GM23338 (cell line): Measurements from ENCODE around the gene CDCA7.

Experiments used
- POLR2AphosphoS5 ChIP-seq: IDR thresholded peaks from 2 replicates; pipeline ENCODE4 v1.6.1; 2016; ENCODE audit warnings: antibody characterized with exemption, low read depth
- TF ChIP-seq, protein P1 (sequence below), 2 experiments: fragments of 200-600 bp in 1 of 2; sonication (generic) in 1 of 2; conservative IDR thresholded peaks; 2 replicates each; pipeline versions ENCODE4 v1.5.1 to v1.6.1; 2016 to 2017; ENCODE audit warnings: antibody characterized with exemption in 2 of 2, low read depth in 2 of 2, mild to moderate bottlenecking in 2 of 2, moderate library complexity in 1 of 2

DNA sequence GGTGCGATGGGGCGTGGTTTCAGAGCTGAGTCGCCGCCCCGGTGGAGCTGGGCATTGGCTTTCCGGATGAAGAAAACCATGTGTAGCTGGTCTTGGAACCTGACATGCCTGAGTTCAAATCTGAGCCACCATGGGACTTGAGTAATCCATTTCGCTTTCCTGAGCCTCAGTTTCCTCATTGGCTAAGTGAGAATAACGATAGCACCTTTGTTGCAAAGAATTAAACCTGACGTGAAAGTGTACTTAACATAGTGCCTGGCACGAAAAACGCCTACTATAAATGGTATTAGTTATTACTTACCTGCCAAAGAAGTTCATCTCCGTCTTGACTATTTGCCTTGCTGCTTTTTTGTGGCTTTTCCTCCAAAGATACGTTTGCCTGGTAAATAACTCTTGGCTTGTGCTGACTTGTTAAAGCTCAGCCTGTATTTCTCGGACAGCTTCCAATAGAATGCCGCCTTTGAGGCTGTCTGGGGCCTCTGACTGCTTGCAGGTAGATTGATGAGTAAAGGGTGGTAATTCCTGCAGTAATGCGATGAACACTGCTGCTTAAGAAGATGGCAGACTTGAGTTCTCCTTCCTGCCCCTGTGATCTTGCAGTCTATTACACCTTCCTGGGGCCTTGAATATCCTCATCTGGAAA is 1.3 kb downstream of the CDCA7 start:
- TF ChIP-seq, protein P1, sequence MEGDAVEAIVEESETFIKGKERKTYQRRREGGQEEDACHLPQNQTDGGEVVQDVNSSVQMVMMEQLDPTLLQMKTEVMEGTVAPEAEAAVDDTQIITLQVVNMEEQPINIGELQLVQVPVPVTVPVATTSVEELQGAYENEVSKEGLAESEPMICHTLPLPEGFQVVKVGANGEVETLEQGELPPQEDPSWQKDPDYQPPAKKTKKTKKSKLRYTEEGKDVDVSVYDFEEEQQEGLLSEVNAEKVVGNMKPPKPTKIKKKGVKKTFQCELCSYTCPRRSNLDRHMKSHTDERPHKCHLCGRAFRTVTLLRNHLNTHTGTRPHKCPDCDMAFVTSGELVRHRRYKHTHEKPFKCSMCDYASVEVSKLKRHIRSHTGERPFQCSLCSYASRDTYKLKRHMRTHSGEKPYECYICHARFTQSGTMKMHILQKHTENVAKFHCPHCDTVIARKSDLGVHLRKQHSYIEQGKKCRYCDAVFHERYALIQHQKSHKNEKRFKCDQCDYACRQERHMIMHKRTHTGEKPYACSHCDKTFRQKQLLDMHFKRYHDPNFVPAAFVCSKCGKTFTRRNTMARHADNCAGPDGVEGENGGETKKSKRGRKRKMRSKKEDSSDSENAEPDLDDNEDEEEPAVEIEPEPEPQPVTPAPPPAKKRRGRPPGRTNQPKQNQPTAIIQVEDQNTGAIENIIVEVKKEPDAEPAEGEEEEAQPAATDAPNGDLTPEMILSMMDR (conservative IDR thresholded peaks at IDR 0.05; ENCODE audit: low read depth in 2 of 2) = no peak
- no peak for TF ChIP-seq POLR2AphosphoS5
